ENCODE results near the gene KLHL8.

The KLHL8 gene

DNA sequence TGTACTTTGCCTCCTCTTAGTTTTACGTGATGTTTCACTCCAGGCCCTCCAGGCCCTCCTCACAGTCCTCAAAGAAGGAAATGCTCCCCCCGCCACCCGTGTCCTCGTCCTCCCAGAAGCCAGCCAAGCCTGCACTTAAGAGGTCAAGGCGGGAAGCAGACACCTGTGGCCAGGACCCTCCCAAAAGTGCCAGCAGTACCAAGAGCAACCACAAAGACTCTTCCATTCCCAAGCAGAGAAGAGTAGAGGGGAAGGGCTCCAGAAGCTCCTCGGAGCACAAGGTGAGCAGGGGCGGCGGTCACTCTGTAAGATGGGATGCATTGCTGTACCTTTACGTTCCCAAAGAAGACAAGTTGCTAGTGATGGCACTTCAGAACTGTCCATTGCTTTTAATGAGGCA, 94.4 kb downstream of the KLHL8 start:
- DNase-seq (ENCODE audit: low read depth in 2 of 2, low spot score in 1 of 2) = no peak

DNA sequence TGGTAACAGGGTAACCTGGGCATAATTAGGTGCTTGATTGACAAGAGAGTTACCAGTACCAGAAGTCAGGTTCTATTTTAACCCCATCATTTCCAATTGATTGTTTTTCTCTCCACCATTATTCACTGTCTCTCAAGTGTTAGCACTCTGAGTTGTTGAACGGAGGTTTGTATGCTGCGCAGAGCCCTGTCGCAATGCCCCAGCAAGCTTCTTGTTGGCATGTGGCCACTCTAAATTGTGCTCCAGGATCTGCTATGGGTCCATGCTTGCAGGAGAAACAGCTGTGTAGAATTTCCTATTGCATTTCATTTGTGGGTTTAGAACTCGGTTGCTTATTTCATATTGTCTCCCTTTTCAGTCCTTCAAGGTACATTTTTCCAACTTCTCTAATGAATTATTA, 98.2 kb downstream of the KLHL8 start:
- DNase-seq (ENCODE audit: low read depth in 2 of 2, low spot score in 1 of 2) = no peak

GRCh38 chr4:87121341-87122065, 98.9 kb downstream of the KLHL8 start:
- no peak for DNase-seq (ENCODE audit: low read depth in 2 of 2, low spot score in 1 of 2)

DNA sequence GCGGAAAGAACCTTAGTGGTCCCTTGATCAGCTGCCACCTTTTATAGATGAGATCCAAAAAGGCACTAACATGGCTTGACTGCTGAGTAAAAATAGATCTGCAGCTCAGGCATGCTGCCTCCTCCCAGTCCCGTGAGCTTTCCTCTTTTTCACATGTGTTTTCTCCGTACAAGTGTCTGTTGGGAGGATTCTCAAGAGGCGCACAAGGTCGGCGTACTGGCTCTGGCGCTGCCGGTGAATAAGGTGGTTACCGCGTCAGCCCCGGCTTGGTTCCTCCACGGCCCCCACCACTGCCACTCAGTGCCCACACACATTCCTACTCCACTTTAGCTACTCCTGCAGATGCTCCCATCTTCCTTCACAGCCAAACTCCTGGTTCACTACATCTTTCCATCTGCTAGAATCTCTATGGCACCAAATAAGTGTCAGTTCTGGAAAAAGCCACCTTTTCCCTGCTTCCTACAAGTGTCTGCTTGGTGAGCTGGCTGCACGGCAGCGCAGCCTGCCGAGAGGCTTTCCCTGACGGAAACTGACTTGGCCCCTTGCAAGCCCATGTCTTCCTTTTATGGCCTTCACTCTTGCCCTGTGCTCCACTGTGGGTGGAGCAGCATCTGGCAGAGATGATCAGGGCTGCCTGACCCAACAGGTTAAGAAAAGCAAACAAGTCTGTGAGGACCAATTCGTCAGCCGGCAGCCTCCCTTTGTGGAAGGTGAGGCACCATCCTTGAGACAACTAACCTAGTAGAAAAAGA, 99.8 kb downstream of the KLHL8 start:
- DNase-seq (ENCODE audit: low read depth in 2 of 2, low spot score in 1 of 2) = no peak

GRCh38 chr4:87120010-87120409, 100.4 kb downstream of the KLHL8 start:
- DNase-seq (ENCODE audit: low read depth in 2 of 2, low spot score in 1 of 2) = no peak

DNA sequence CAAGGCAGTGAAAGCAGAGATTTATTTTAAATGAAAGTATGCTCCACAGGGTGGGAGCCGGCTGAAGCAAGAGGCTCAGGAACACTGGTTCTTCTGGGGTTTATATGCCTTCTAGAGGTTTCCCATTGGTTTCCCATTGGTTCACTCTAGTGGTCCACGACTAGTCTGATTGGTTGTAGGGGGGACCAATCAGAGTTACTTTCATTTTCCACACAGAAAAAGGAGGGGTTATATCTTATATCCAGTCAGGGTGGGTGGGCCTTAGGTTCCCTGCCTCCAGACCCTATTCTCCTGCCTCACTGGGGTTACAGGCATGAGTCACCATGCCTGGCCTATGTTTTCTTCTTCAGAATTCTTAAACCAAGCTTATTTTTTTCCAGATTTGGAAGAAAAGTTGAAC, 101.6 kb downstream of the KLHL8 start:
- DNase-seq (ENCODE audit: low read depth in 2 of 2, low spot score in 1 of 2) = no peak

DNA sequence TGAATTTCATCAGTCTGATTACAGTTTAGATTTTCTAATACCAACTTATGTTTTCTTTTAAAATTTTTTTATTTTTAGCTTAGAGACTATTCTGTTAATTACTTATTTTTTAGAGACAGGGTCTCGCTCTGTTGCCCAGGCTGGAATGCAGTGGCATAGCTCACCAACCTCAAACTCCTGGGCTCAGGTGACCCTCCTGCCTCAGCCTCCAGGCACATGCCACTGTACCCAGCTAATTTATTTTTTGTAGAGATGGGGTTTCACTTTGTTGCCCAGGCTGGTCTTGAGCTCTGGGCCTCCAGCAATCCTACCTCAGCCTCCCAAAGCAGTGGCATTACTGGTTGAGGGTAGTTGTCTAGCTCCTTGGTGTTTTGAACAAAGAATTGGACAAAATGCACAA, 102.0 kb downstream of the KLHL8 start:
- no peak for DNase-seq (ENCODE audit: low read depth in 2 of 2, low spot score in 1 of 2)

- DNase-seq (ENCODE audit: low read depth in 2 of 2, low spot score in 1 of 2) = no peak
These were observed 102.7 kb downstream of the KLHL8 start for GRCh38 chr4:87117732-87118075.

- no peak for DNase-seq (ENCODE audit: low read depth in 2 of 2, low spot score in 1 of 2)
These were observed 103.2 kb downstream of the KLHL8 start for GRCh38 chr4:87117051-87117731.

GRCh38 chr4:87116231-87116630, 104.2 kb downstream of the KLHL8 start:
- no peak for DNase-seq (ENCODE audit: low read depth in 2 of 2, low spot score in 1 of 2)

GRCh38 chr4:87114245-87115062, 106.0 kb downstream of the KLHL8 start:
- DNase-seq (ENCODE audit: low read depth in 2 of 2, low spot score in 1 of 2) = no peak

DNA sequence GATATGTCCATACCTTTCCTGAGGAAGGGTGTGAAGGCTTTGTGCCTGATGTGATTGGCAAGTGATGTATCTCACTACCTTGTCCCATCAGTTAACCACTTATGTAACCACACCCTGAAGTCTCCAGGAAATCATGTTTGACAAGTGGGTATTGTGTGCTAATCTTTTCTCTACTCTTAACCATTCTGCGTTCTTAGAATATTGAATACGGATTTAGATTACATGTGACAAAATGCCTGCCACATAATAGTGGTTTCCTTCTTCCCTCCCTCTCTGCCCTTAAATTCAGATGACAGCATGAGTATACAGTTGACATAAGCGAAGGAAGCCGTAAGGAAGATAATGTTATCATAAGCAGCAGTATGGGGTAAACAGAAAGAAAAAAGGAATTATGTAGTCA, 108.4 kb downstream of the KLHL8 start:
- DNase-seq (ENCODE audit: low read depth in 2 of 2, low spot score in 1 of 2) = no peak
